Activated CD4-positive, CD25-positive, alpha-beta regulatory T cell treated with anti-CD3 and anti-CD28 coated beads, Interleukin-2, amount 50 U/mL, for 72 hours (primary cell): ENCODE results near the gene NDUFV1.
"Not testable (repeated sequence)": the region's sequence is repeated elsewhere in the genome, so short reads cannot be mapped to it uniquely, and the experiment has no call there.

Experiments used
- DNase-seq: peaks from one replicate; pipeline ENCODE4 v3.0.0; 2021

NDUFV1 gene

DNA sequence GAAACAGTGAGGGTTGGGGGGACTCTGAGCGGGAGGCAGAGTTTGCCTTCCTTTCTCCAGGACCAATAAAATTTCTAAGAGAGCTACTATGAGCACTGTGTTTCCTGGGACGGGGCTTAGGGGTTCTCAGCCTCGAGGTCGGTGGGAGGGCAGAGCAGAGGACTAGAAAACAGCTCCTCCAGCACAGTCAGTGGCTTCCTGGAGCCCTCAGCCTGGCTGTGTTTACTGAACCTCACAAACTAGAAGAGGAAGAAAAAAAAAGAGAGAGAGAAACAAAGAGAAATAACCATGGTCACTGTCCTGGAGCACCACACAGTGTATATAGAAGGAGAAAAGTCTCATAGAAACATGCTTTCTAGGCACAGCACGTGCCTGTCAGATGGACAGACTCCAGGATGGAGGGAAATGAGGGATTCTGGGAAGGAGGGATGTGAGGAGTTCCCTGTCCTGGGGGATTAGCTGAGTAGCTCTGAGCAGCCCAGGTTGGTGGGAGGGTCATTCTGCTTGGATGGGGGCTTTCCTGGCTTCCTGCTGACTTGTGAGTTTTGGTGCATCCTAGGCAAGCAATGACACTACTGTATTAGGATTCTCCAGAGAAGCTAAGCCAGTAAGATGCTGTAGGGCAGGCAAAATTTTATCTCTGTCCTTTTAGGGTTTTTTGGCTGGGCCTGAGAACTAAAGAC lies 20.0 kb upstream of the NDUFV1 start:
- no peak for DNase-seq

- no peak for DNase-seq
Measured at GRCh38 chr11:67588136-67588503, 18.6 kb upstream of the NDUFV1 start.

DNA sequence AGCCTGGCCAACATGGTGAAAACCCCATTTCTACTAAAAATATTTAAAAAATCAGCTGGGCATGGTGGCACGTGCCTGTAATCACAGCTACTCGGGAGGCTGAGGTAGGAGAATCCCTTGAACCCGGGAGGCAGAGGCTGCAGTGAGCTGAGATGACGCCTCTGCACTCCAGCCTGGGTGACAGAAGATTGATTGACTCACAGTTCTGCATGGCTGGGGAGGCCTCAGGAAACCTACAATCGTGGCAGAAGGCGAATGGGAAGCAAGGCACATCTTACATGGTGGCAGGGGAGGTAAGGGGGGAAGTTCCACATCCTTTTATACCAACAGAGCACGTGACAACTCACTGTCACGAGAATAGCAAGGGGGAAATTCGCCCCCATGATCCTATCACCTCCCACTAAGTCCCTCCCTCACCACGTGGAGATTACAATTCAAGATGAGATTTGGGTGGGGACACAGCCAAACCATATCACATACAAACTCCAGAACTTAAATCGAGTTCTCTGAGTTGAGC lies 17.8 kb upstream of the NDUFV1 start:
- not testable (repeated sequence) for DNase-seq

- no peak for DNase-seq
Measured at GRCh38 chr11:67592880-67593564, 13.7 kb upstream of the NDUFV1 start.

DNA sequence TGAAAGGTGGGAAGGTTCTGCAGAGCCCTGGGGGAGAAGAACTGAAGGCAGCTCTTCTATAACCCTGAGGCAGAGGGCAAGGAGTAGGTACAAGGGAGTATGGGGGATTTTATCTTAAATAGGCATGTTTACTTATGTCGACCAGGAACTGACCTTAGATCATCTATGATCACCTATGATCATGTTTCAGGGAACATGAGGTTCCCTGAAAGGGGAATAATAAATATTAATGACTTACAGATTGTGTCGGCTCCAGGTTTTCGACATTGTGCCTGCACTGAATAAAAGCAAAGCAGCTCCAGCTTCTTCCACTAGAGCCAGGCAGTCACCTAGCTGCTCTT lies 13.2 kb upstream of the NDUFV1 start:
- no peak for DNase-seq

DNA sequence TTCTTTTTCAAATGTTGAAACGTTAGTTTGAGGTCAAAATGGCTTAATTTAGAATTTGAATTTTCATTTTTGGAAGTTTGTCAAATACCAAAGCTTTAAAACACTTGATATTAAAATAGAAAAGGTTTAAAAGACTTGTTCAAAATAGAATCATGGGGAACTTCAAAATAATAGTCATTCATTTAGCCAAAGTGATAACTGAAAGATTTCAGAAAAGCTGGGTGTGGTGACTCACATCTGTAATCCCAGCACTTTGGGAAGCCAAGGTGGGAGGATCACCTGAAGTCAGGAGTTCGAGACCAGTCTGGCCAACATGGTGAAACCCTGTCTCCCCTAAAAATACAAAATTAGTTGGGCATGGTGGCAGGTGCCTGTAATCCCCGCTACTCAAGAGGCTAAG lies 12.3 kb upstream of the NDUFV1 start:
- DNase-seq = no peak

- DNase-seq = no peak
Measured at GRCh38 chr11:67596753-67597300, 9.9 kb upstream of the NDUFV1 start.

GRCh38 chr11:67597458-67597857 lies 9.3 kb upstream of the NDUFV1 start:
- DNase-seq = not testable (repeated sequence)

GRCh38 chr11:67597963-67598362 lies 8.8 kb upstream of the NDUFV1 start:
- not testable (repeated sequence) for DNase-seq

- no peak for DNase-seq
Measured at GRCh38 chr11:67599149-67599548, 7.6 kb upstream of the NDUFV1 start.

DNA sequence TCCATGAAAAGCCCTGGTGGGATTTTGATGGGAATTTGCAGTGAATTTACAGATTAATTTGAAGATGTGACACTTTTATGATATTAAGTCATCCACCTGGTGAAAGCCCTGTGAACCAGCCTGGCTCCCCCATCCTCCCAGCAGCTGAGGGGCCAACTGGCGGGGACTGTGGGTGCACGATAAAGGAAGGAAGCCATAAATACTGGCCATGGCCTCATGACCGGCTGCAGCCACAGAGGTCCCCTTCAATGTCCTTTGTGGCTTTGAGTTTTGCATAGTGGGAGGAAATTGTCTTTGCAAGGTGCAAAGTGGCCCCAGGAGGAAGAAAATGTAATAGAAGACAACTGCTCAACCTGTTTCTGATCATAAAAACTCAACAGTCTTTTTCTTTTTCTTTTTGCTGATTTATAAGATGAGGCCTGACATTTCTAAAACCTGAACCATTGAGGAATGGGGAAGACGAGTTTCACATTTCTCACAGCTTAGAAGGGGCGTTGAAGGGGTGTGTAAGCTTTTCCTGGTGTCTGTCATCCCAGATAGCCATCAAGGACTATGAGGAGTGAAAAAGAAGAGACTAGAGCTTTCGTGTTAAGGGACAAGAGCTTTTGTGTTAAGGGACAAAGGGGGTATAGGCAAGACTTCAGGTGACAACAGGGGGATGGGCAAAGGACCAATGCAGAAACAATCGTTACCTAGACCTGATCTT lies 6.3 kb upstream of the NDUFV1 start:
- no peak for DNase-seq

GRCh38 chr11:67601098-67601497 lies 5.6 kb upstream of the NDUFV1 start:
- no peak for DNase-seq

DNA sequence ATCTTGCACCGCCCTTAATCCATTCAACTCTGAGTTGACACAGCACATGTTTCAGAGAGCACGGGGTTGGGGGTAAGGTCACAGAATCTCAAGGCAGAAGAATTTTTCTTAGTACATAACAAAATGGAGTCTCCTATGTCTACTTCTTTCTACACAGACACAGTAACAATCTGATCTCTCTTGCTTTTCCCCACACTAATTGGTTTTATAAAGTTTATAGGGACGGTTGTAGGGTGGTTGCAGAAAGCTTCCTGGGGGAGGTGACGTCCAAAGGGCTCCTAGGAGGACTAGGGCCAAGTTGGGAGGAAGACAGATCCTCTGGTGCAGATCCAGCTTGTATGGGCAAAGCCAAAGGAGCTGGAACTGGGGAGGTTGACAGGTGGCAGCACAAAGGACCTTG lies 2.6 kb upstream of the NDUFV1 start:
- DNase-seq = not testable (repeated sequence)

DNA sequence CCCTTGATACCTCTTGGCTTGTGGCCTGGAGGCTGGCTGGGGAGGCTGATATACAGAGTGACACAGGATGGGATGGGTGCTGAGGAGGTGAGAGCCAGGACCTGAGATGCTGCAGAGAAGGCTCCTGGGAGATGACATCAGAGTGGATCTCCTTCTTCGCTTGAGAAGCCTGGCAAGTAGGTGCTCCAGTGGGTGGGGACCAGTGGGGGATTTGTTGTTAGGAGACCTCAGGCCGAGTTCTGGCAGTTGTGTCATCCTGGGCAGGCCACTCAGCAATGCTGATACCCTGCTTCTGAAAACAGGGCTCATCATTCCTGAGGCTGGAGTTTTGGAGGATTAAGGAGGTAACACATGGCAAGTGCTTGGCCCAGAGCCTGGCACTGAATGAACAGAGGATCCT lies 1.9 kb upstream of the NDUFV1 start:
- no peak for DNase-seq

DNA sequence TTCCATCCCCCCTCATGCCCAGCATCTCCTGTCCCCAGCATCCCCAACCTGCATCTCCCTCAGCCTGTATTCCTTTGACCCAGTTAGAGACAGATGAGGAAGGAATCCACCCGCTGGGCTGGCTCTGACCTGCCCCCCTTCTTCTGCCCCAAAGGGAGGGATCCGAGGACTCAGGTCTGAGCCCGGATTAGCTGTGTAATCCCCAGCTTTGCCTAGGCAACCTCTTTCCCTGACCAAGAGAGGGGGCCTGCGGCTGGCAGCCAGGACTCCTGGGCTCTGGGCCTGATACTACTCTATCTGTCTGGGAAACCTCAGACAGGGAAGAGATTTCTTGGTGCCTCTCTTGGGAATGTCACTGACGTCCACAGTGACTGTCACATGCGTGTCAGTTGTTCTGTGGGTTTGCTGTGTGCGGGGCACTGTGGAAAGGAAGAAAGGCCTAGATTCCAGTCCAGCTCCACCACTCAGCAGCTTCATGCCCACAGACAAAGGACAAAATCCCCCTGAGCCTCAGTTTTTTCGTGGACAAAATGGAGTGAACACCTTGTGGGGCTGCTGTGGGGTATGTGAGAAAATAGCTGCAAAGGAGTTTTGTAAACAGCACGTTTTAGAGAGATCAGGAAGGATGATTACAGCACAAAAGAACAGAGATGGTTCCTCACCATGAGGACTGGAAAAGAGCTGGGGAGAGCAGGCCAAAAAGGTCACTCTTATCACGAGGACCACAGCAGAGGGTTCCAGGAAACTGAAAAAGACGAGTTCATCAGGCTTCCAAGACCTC lies 1.3 kb upstream of the NDUFV1 start:
- no peak for DNase-seq

DNA sequence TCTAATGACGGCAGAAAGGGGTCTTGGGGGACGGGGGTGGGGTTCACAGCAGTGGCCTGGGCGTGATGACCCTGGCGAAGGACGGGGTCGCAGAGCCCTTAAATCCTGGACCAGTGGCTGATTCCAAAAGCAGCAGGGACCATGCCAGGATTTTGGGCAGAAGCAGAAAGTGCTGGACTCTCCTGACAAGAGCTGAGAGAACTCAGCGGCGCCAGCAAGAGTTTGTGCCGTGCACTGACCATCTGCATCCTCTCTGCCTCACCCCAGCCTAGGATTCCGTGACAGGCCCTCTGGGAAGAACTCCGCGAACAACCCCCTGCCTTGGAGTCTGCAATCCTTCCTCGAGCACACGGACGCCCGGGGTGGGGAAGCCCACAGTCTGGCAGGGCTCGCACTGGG lies 644 bp upstream of the NDUFV1 start:
- DNase-seq = no peak

DNA sequence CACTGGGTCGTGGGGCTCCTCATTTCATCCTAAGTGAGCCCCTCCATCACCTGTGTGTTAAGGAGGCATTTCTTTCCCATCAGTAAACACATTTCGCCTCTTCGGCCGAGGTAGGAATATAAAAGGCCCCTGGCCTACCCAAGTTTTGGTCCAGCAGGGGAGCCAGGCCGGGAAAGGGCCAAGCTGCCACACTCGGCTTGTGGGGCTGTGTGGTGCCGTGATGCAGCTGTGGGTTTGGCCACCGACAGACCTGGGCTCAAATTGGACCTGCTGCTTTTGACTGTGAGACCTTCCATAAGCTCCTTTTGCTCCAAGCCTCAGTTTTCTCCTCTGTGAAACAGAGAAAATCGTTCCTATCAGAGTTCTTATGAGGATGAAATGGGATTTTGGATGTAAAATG lies 771 bp downstream of the NDUFV1 start:
- DNase-seq = no peak

- no peak for DNase-seq
Measured at GRCh38 chr11:67608486-67608885, 1.8 kb downstream of the NDUFV1 start.

GRCh38 chr11:67609316-67609715 lies 2.6 kb downstream of the NDUFV1 start:
- DNase-seq = no peak

- DNase-seq = no peak
Measured at GRCh38 chr11:67610302-67610868, 3.6 kb downstream of the NDUFV1 start.

- no peak for DNase-seq
Measured at GRCh38 chr11:67611165-67611564, 4.4 kb downstream of the NDUFV1 start.

GRCh38 chr11:67611704-67612587 lies 5.2 kb downstream of the NDUFV1 start:
- no peak for DNase-seq
